Nephron (organoid): ENCODE data around the gene TBXAS1.
A peak's percentile ranks its signal among the peaks of the same experiment; 100 is the strongest.
"Not testable (repeated sequence)": the region's sequence is repeated elsewhere in the genome, so short reads cannot be mapped to it uniquely, and the experiment has no call there.

Experiments
- H3K27ac Mint-ChIP-seq, 3 experiments: 2 replicates each; pipeline ENCODE4 v1.8.0; 2020; ENCODE audit warnings: mixed read lengths in 3 of 3, mild to moderate bottlenecking in 2 of 3, moderate library complexity in 1 of 3
- H3K27me3 Mint-ChIP-seq: 2 replicates; pipeline ENCODE4 v1.8.0; 2021; ENCODE audit warnings: low read depth, mild to moderate bottlenecking, moderate library complexity, mixed read lengths
- H3K36me3 Mint-ChIP-seq: 2 replicates; pipeline ENCODE4 v1.8.0; 2020; ENCODE audit warnings: low read depth, mixed read lengths
- H3K4me1 Mint-ChIP-seq: 2 replicates; pipeline ENCODE4 v1.8.0; 2020; ENCODE audit warnings: mixed read lengths
- H3K4me3 Mint-ChIP-seq, 3 experiments: 2 replicates each; pipeline ENCODE4 v1.8.0; 2020; ENCODE audit warnings: mild to moderate bottlenecking in 3 of 3, mixed read lengths in 3 of 3, moderate library complexity in 2 of 3
- H3K9me3 Mint-ChIP-seq: 2 replicates; pipeline ENCODE4 v1.8.0; 2020; ENCODE audit warnings: mixed read lengths
- TF ChIP-seq, protein P1 (sequence below), 3 experiments: fragments of 200-600 bp; sonication (generic); IDR thresholded peaks; one replicate each; pipeline ENCODE4 v1.5.0; 2021; ENCODE audit warnings: antibody characterized with exemption in 3 of 3; ENCODE audit not compliant: unreplicated experiment in 3 of 3

The TBXAS1 gene

DNA sequence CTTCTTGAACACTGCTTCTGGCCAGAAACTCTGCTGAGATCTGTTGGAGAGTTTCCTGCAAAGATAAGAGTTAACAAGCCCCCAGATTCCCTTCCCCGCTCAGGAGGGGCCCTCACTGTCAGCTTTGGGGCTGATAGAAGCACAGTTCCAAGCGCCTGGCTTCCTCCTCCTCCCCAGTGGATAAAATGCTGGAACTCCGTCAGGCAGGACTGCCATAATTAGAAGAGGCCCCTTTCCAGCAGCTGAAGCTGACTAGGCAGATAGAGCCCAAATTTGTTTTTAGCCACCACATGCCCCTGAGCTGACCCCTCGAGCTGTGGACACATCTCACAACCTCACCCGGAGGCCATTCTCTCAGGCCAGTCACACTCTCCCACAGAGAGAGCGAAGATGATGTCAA, 89.4 kb downstream of the TBXAS1 start:
- Mint-ChIP-seq H3K27ac (peak overlapping the region; percentile 87 to 91 (median 88)), H3K9me3 (no peaks in the 10 kb centered on the region), H3K27me3 (no peaks in the 10 kb centered on the region), H3K4me3 (peak overlapping the region in 2 of 3 experiments; percentile 11 to 33), H3K4me1 (peaks cover 28% of the 10 kb centered on the region), H3K36me3 (peaks cover 6% of the 10 kb centered on the region)
- TF ChIP-seq, protein P1, sequence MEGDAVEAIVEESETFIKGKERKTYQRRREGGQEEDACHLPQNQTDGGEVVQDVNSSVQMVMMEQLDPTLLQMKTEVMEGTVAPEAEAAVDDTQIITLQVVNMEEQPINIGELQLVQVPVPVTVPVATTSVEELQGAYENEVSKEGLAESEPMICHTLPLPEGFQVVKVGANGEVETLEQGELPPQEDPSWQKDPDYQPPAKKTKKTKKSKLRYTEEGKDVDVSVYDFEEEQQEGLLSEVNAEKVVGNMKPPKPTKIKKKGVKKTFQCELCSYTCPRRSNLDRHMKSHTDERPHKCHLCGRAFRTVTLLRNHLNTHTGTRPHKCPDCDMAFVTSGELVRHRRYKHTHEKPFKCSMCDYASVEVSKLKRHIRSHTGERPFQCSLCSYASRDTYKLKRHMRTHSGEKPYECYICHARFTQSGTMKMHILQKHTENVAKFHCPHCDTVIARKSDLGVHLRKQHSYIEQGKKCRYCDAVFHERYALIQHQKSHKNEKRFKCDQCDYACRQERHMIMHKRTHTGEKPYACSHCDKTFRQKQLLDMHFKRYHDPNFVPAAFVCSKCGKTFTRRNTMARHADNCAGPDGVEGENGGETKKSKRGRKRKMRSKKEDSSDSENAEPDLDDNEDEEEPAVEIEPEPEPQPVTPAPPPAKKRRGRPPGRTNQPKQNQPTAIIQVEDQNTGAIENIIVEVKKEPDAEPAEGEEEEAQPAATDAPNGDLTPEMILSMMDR (IDR thresholded peaks at IDR 0.05; ENCODE audit: unreplicated experiment in 3 of 3) = no peak

DNA sequence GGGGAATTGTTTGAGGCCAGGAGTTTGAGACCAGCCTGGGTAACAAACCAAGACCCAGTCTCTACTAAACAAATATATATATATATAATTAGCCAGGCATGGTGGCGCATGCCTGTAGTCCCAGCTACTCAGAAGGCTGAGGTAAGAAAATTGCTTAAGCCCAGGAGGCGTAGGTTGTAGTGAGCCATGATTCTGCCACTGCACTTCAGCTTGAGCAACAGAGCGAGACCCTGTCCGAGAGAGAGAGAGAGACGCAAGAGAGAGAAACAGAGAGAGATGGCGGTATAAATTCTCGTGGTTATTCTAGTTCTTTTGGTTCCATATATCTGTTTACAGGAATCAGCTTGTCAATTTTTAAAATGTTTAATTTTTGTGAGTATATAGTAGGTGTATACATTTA, 94.0 kb downstream of the TBXAS1 start:
- peaks cover 7% of the 10 kb centered on the region for H3K4me1 Mint-ChIP-seq
- H3K27me3 Mint-ChIP-seq = no peaks in the 10 kb centered on the region
- H3K9me3 Mint-ChIP-seq = peaks cover 14% of the 10 kb centered on the region
- TF ChIP-seq, protein P1 (IDR thresholded peaks at IDR 0.05; ENCODE audit: unreplicated experiment in 3 of 3) = no peak
- H3K4me3 Mint-ChIP-seq = no peak overlapping the region
- H3K36me3 Mint-ChIP-seq = no peaks in the 10 kb centered on the region
- no peak overlapping the region for H3K27ac Mint-ChIP-seq

DNA sequence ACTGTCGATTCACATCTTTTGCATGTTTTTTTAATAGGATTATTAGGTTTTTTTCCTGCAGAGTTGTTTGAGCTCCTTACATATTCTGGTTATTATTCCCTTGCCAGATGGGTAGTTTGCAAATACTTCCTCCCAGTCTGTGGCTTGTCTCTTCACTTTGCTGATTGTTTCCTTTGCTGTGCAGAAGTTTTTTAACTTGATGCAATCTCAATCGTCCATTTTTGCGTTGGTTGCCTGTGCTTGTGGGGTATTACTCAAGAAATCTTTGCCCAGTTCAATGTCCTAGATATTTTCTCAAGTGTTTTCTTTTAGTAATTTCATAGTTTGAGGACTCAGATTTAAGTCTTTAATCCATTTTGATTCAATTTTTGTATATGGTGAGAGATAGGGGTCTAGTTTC, 95.4 kb downstream of the TBXAS1 start:
- Mint-ChIP-seq H3K27ac (no peak overlapping the region), H3K36me3 (no peaks in the 10 kb centered on the region), H3K4me1 (no peaks in the 10 kb centered on the region), H3K4me3 (no peak overlapping the region), H3K27me3 (no peaks in the 10 kb centered on the region), H3K9me3 (peaks cover 14% of the 10 kb centered on the region)
- TF ChIP-seq, protein P1 (IDR thresholded peaks at IDR 0.05; ENCODE audit: unreplicated experiment in 3 of 3) = no peak

DNA sequence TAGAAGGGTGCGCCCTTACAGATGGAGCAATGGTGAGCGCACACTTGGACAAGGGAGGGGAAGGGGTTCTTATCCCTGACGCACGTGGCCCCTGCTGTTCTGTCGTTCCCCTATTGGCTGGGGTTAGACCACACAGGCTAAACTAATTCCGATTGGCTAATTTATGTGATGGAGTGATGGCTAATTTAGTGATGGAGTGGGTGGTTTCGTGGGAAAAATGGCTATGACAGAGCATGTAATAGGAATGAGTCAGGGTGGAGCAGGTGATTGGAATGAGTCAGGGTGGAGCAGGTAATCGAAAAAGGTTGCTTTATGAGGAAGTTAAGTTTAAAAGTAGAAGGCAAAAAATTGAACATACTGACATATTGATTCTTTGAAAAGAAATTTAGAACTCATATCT, 100.2 kb downstream of the TBXAS1 start:
- not testable (repeated sequence) for H3K36me3 Mint-ChIP-seq, H3K4me1 Mint-ChIP-seq, H3K27me3 Mint-ChIP-seq, H3K4me3 Mint-ChIP-seq, H3K27ac Mint-ChIP-seq
- H3K9me3 Mint-ChIP-seq = peaks cover 14% of the 10 kb centered on the region

DNA sequence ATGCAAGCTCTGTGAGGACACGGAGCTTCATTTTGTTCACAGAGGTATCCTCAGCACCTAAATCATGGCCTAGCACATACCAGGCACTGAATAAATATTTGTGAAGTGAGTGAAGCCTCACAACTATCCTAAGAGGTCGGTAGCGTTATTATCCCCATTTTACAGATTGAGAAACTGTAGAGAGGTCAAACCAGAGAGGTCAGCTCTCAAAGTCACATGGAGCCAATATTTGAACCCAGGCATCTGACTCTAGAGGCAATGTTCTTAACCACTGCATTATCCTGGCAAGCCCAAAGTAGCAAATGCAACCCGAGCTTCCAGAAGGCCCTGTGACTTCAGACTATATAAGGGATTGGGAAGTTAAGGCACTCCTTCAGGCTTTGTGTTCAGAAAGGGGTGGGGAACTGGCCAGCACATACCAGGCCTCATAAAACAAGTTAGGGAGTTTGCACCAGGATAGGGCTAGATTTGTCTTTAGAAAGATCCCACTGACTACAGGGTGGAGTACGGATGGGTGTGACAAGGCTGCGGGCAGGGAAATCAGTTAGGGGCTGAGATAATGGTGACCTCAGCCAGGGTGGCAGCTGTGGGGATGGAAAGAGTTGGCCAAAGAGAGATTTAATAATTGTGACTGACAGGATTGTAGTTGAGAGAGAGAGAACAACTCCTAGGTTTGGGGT, 101.4 kb downstream of the TBXAS1 start:
- no peaks in the 10 kb centered on the region for H3K27me3 Mint-ChIP-seq

DNA sequence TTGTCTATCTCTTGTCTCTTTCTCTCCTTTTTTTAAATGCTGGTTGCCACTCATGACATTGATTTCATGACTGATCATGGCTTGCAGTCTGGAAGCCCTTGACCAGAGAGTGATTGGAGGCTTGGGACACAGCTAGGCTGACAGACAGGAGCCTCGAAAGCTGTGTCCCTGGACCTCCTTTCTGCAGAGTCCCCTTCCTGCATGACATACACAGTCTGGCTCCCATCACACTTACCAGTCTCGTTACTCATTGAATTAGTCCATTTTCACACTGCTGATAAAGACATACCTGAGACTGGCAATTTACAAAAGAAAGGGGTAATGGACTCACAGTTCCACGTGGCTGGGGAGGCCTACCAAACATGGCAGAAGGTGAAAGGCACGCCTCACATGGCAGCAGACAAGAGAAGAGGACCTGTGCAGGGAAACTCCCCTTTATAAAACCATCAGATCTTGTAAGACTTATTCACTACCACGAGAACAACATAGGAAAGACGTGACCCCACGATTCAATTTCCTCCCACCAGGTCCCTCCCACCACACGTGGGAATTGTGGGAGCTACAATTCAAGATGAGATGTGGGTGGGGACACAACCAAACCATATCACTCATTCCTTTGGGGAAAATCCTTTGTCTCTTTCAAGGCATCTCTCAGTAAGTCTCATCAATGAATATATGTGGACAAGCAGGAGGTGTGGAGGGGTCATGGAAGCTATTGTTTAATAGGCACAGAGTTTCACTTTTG, 102.3 kb downstream of the TBXAS1 start:
- Mint-ChIP-seq H3K27me3 (no peaks in the 10 kb centered on the region), H3K27ac (no peak overlapping the region), H3K9me3 (no peaks in the 10 kb centered on the region), H3K36me3 (no peaks in the 10 kb centered on the region), H3K4me3 (no peak overlapping the region), H3K4me1 (no peaks in the 10 kb centered on the region)
- TF ChIP-seq, protein P1 (IDR thresholded peaks at IDR 0.05; ENCODE audit: unreplicated experiment in 3 of 3) = no peak

More for the DNA sequence above, 101.4 kb downstream of the TBXAS1 start:
- Mint-ChIP-seq H3K36me3 (no peaks in the 10 kb centered on the region), H3K27ac (no peak overlapping the region), H3K4me3 (no peak overlapping the region), H3K9me3 (peaks cover 4% of the 10 kb centered on the region), H3K4me1 (no peaks in the 10 kb centered on the region)
- TF ChIP-seq, protein P1 (IDR thresholded peaks at IDR 0.05; ENCODE audit: unreplicated experiment in 3 of 3) = no peak
